ENCODE data around the gene BPIFB4.

Gene BPIFB4

GRCh38 chr20:33062105-33062824, 17.2 kb upstream of the BPIFB4 start:
- no peak for DNase-seq (ENCODE audit: low read depth)

GRCh38 chr20:33062825-33063149, 16.7 kb upstream of the BPIFB4 start:
- DNase-seq (ENCODE audit: low read depth), result no peak

GRCh38 chr20:33063271-33063670, 16.2 kb upstream of the BPIFB4 start:
- DNase-seq (ENCODE audit: low read depth), result no peak

GRCh38 chr20:33064572-33065287, 14.7 kb upstream of the BPIFB4 start:
- DNase-seq (ENCODE audit: low read depth), result no peak

GRCh38 chr20:33065785-33066184, 13.7 kb upstream of the BPIFB4 start:
- no peak for DNase-seq (ENCODE audit: low read depth)

GRCh38 chr20:33067806-33068205, 11.6 kb upstream of the BPIFB4 start:
- DNase-seq (ENCODE audit: low read depth), result no peak

- no peak for DNase-seq (ENCODE audit: low read depth)
Observed at GRCh38 chr20:33068251-33068939, 11.0 kb upstream of the BPIFB4 start.

- no peak for DNase-seq (ENCODE audit: low read depth)
Observed at GRCh38 chr20:33069673-33070072, 9.8 kb upstream of the BPIFB4 start.

GRCh38 chr20:33070111-33071053, 9.1 kb upstream of the BPIFB4 start:
- DNase-seq (ENCODE audit: low read depth), result no peak

GRCh38 chr20:33071198-33071597, 8.2 kb upstream of the BPIFB4 start:
- no peak for DNase-seq (ENCODE audit: low read depth)

- DNase-seq (ENCODE audit: low read depth), result no peak
Observed at GRCh38 chr20:33072362-33072761, 7.1 kb upstream of the BPIFB4 start.

GRCh38 chr20:33072813-33073212, 6.6 kb upstream of the BPIFB4 start:
- DNase-seq (ENCODE audit: low read depth), result no peak

- no peak for DNase-seq (ENCODE audit: low read depth)
Observed at GRCh38 chr20:33074675-33075074, 4.8 kb upstream of the BPIFB4 start.

- no peak for DNase-seq (ENCODE audit: low read depth)
Observed at GRCh38 chr20:33075281-33075680, 4.2 kb upstream of the BPIFB4 start.

- DNase-seq (ENCODE audit: low read depth), result no peak
Observed at GRCh38 chr20:33076662-33077372, 2.6 kb upstream of the BPIFB4 start.

- no peak for DNase-seq (ENCODE audit: low read depth)
Observed at GRCh38 chr20:33081411-33082154, 2.1 kb downstream of the BPIFB4 start.

- no peak for DNase-seq (ENCODE audit: low read depth)
Observed at GRCh38 chr20:33082546-33082945, 3.1 kb downstream of the BPIFB4 start.

- DNase-seq (ENCODE audit: low read depth), result no peak
Observed at GRCh38 chr20:33083544-33084340, 4.3 kb downstream of the BPIFB4 start.

GRCh38 chr20:33084722-33085121, 5.3 kb downstream of the BPIFB4 start:
- DNase-seq (ENCODE audit: low read depth), result no peak

Data from activated T-cell treated with anti-CD3 and anti-CD28 coated beads for 24 hours (primary cell).